DND-41 (cell line): Measurements from ENCODE around the gene SLC1A2.

ENCODE experiments used
- ATAC-seq: fragments of 200-7000 bp; cut with Tn5 transposase; 3 replicates; pipeline ENCODE4 v1.9.1; 2021; ENCODE audit warnings: low read depth; ENCODE audit not compliant: insufficient read depth
- DNase-seq: peaks from one replicate; pipeline ENCODE4 v3.0.0-alpha.2; 2020
- H2AFZ ChIP-seq: 2 replicates; pipeline ENCODE4 v1.6.0; 2012; ENCODE audit warnings: low read depth, low read length
- H3K27ac ChIP-seq: 2 replicates; pipeline ENCODE4 v1.5.1; 2012; ENCODE audit warnings: low read length, inconsistent platforms
- H3K27me3 ChIP-seq: fragments of 200-600 bp; sonication (generic); 2 replicates; pipeline ENCODE4 v1.6.0; 2012; ENCODE audit warnings: low read length, mild to moderate bottlenecking, inconsistent platforms; ENCODE audit not compliant: insufficient read depth, poor library complexity
- H3K36me3 ChIP-seq: 2 replicates; pipeline ENCODE4 v1.5.1; 2012; ENCODE audit warnings: low read length, inconsistent platforms; ENCODE audit not compliant: insufficient read depth
- H3K4me1 ChIP-seq: 2 replicates; pipeline ENCODE4 v1.5.1; 2012; ENCODE audit warnings: mild to moderate bottlenecking, low read length; ENCODE audit not compliant: insufficient read depth
- H3K4me2 ChIP-seq: 2 replicates; pipeline ENCODE4 v1.6.0; 2012; ENCODE audit warnings: mild to moderate bottlenecking, moderate library complexity, low read length, inconsistent platforms; ENCODE audit not compliant: insufficient read depth
- H3K4me3 ChIP-seq, 2 experiments: fragments of 200-600 bp in 1 of 2; shearing (Covaris generic) in 1 of 2; 2 replicates each; pipeline ENCODE4 v1.5.1; 2012 to 2016; ENCODE audit warnings: inconsistent platforms in 2 of 2, low read length in 2 of 2, mild to moderate bottlenecking in 2 of 2, low read depth in 1 of 2, moderate library complexity in 1 of 2
- H3K79me2 ChIP-seq: 2 replicates; pipeline ENCODE4 v1.6.0; 2012; ENCODE audit warnings: low read length, inconsistent platforms; ENCODE audit not compliant: insufficient read depth
- H3K9ac ChIP-seq: 2 replicates; pipeline ENCODE4 v1.6.0; 2012; ENCODE audit warnings: low read depth, mild to moderate bottlenecking, inconsistent platforms, low read length, moderate library complexity
- H3K9me3 ChIP-seq: 2 replicates; pipeline ENCODE4 v1.5.1; 2012; ENCODE audit warnings: low read length, moderate library complexity, mild to moderate bottlenecking, inconsistent platforms; ENCODE audit not compliant: insufficient read depth, severe bottlenecking
- H4K20me1 ChIP-seq: 2 replicates; pipeline ENCODE4 v1.6.0; 2012; ENCODE audit warnings: low read length; ENCODE audit not compliant: insufficient read depth
- EZH2 ChIP-seq: IDR thresholded peaks from 3 replicates; pipeline ENCODE4 v1.6.1; 2012; ENCODE audit warnings: borderline replicate concordance, low read depth, mild to moderate bottlenecking, moderate library complexity, low read length, inconsistent platforms; ENCODE audit not compliant: severe bottlenecking
- TF ChIP-seq, protein P1 (sequence below): IDR thresholded peaks from 2 replicates; pipeline ENCODE4 v1.5.1; 2012; ENCODE audit warnings: borderline replicate concordance, low read length, moderate library complexity, mild to moderate bottlenecking; ENCODE audit not compliant: poor library complexity, severe bottlenecking; ENCODE audit errors: extremely low read depth

Gene SLC1A2

DNA sequence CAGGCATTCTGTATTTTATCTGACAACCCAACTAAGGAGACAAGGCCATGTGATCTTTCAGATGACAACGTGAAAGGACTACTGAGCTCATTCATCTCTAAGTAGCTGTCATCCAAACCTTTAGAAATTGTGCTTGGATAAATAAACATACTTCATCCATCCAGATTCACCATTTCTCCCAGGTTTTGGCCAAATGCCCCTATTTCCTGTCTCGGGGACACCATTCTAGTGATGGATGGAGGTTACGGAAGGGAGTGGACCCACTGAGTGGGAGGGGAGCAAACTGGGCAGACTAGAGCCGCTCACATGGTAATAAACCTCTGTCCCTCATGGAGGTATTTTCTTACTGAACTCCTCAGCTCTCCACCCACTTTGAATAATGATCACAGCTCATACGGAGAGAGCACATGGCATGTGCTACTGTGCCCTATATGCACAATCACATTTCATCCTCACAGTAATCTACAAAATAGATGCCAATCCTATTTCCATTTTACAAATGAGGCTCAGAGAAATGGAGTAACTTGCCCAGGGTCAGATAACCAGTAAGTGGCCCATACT, 114.4 kb downstream of the SLC1A2 start:
- Histone ChIP-seq H3K9ac (no peak overlapping the region), H4K20me1 (no peaks in the 10 kb centered on the region), H3K4me1 (no peaks in the 10 kb centered on the region), H3K9me3 (no peaks in the 10 kb centered on the region), H2AFZ (no peak overlapping the region), H3K36me3 (no peaks in the 10 kb centered on the region), H3K79me2 (no peaks in the 10 kb centered on the region), H3K4me2 (no peak overlapping the region), H3K27ac (no peak overlapping the region), H3K4me3 (no peak overlapping the region), H3K27me3 (no peaks in the 10 kb centered on the region)
- ATAC-seq (no peak), DNase-seq (no peak)
- TF ChIP-seq EZH2: no peak
- TF ChIP-seq, protein P1, sequence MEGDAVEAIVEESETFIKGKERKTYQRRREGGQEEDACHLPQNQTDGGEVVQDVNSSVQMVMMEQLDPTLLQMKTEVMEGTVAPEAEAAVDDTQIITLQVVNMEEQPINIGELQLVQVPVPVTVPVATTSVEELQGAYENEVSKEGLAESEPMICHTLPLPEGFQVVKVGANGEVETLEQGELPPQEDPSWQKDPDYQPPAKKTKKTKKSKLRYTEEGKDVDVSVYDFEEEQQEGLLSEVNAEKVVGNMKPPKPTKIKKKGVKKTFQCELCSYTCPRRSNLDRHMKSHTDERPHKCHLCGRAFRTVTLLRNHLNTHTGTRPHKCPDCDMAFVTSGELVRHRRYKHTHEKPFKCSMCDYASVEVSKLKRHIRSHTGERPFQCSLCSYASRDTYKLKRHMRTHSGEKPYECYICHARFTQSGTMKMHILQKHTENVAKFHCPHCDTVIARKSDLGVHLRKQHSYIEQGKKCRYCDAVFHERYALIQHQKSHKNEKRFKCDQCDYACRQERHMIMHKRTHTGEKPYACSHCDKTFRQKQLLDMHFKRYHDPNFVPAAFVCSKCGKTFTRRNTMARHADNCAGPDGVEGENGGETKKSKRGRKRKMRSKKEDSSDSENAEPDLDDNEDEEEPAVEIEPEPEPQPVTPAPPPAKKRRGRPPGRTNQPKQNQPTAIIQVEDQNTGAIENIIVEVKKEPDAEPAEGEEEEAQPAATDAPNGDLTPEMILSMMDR: no peak

DNA sequence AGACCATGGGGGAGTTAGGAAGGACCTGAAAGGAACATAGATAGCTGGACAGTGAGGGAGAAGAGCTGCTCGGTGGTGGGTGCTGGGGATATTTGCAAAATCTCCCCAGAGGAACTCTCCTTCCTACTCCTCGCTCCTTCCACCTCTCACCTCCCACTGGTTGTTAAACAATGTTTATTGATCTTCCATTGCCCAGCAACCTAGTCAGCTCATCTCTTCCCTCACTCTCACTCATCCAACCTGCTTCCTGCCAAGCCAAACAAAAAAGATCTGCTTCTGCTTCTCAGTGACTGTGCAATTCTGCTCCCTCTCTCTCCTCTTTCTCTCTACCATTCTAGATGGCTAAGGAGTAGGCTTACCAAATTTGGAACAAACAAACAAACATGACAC, 115.0 kb downstream of the SLC1A2 start:
- H3K27me3 ChIP-seq: no peaks in the 10 kb centered on the region
- H4K20me1 ChIP-seq: no peaks in the 10 kb centered on the region
- no peaks in the 10 kb centered on the region for H3K9me3 ChIP-seq
- TF ChIP-seq, protein P1: no peak
- TF ChIP-seq EZH2: no peak
- no peaks in the 10 kb centered on the region for H3K79me2 ChIP-seq
- H3K27ac ChIP-seq: no peak overlapping the region
- H3K9ac ChIP-seq: no peak overlapping the region
- no peak for ATAC-seq
- H3K36me3 ChIP-seq: no peaks in the 10 kb centered on the region
- no peaks in the 10 kb centered on the region for H3K4me1 ChIP-seq
- no peak overlapping the region for H3K4me2 ChIP-seq
- H3K4me3 ChIP-seq: no peak overlapping the region
- no peak overlapping the region for H2AFZ ChIP-seq
- no peak for DNase-seq

DNA sequence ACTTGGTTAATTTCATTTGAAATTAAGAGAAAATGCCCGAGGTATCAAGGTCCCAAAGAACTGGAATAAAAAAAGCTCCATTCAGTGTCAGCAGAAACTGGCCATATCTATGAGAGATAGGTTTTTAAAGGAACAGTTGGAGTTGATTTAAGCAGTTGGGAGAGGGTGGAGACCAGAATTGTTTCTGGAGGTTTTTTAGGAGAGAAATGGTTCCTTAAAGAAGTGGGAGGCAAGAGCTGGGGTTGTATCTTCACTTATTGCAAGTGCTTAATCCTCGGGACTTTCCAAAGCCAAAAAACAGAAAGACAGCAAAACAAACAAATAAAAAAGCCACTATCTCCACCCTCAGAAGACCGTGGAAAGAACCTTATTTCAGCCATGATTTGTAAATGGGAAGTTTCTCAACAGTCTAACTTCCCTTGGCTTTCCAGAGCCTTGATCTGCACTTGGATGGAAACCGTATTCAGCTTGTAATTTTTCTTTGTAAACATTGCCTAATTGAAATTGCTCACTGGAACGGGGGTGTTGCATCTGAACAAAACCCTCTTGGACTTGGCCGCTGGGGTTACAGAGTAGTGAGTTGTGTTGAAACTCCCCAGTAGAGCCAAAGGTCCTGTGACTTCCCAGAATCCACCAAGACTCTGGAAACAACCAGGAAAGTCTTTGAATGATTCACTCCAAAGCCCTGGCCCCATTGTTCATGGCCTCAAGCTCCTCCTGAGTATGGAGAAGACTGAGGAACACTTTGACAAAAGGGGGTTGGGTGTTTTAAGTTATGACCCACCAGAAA, 115.6 kb downstream of the SLC1A2 start:
- Histone ChIP-seq H3K4me2 (no peak overlapping the region), H3K4me1 (no peaks in the 10 kb centered on the region), H3K9ac (no peak overlapping the region), H2AFZ (no peak overlapping the region), H4K20me1 (no peaks in the 10 kb centered on the region), H3K27ac (no peak overlapping the region), H3K4me3 (no peak overlapping the region), H3K79me2 (no peaks in the 10 kb centered on the region), H3K27me3 (no peaks in the 10 kb centered on the region), H3K36me3 (no peaks in the 10 kb centered on the region), H3K9me3 (no peaks in the 10 kb centered on the region)
- ATAC-seq (no peak), DNase-seq (no peak)
- TF ChIP-seq, protein P1: no peak
